Measurements from ENCODE around the gene MYBPH. TPM values are rescaled to one million over a fixed set of nuclear protein-coding genes. Genes with fewer than 3 reads are reported as not detected.

The MYBPH gene
- polyA plus RNA-seq, 3 donors from 2014 or later, result not detected

- H3K4me3 Mint-ChIP-seq, result no peak overlapping the region
- H3K36me3 Mint-ChIP-seq, result no peaks in the 10 kb centered on the region
- H3K27ac Mint-ChIP-seq, result no peak overlapping the region
- H3K27me3 Mint-ChIP-seq (ENCODE audit: low read depth in 3 of 3), result peaks cover 0 to 1% (median under 1%) of the 10 kb centered on the region in 3 donors
- H3K4me1 Mint-ChIP-seq, result no peaks in the 10 kb centered on the region
- no peaks in the 10 kb centered on the region for H3K9me3 Mint-ChIP-seq
- DNase-seq, result no peak
Measured at GRCh38 chr1:203170625-203171330, 4.8 kb downstream of the MYBPH start.

GRCh38 chr1:203169770-203170520 is 5.7 kb downstream of the MYBPH start:
- H3K27me3 Mint-ChIP-seq (ENCODE audit: low read depth in 3 of 3), result peaks cover 0 to 2% (median 1%) of the 10 kb centered on the region in 3 donors
- DNase-seq, result no peak
- H3K36me3 Mint-ChIP-seq, result no peaks in the 10 kb centered on the region
- no peak overlapping the region for H3K4me3 Mint-ChIP-seq
- no peaks in the 10 kb centered on the region for H3K4me1 Mint-ChIP-seq
- H3K27ac Mint-ChIP-seq, result no peak overlapping the region
- no peaks in the 10 kb centered on the region for H3K9me3 Mint-ChIP-seq

- Mint-ChIP-seq H3K27ac (no peak overlapping the region), H3K9me3 (no peaks in the 10 kb centered on the region), H3K4me1 (no peaks in the 10 kb centered on the region), H3K27me3 (ENCODE audit: low read depth in 3 of 3) (peaks cover 0 to 2% (median 1%) of the 10 kb centered on the region in 3 donors), H3K36me3 (no peaks in the 10 kb centered on the region), H3K4me3 (no peak overlapping the region)
- no peak for DNase-seq
Measured at GRCh38 chr1:203168991-203169390, 6.6 kb downstream of the MYBPH start.

GRCh38 chr1:203168256-203168786 is 7.3 kb downstream of the MYBPH start:
- H3K36me3 Mint-ChIP-seq, result no peaks in the 10 kb centered on the region
- no peaks in the 10 kb centered on the region for H3K4me1 Mint-ChIP-seq
- no peaks in the 10 kb centered on the region for H3K9me3 Mint-ChIP-seq
- no peak overlapping the region for H3K4me3 Mint-ChIP-seq
- no peak overlapping the region for H3K27ac Mint-ChIP-seq
- no peak for DNase-seq
- peaks cover under 1 to 2% (median 1%) of the 10 kb centered on the region in 3 donors for H3K27me3 Mint-ChIP-seq (ENCODE audit: low read depth in 3 of 3)

GRCh38 chr1:203167913-203168200 is 7.8 kb downstream of the MYBPH start:
- H3K36me3 Mint-ChIP-seq, result no peaks in the 10 kb centered on the region
- peaks cover 1 to 3% (median 2%) of the 10 kb centered on the region in 3 donors for H3K27me3 Mint-ChIP-seq (ENCODE audit: low read depth in 3 of 3)
- no peaks in the 10 kb centered on the region for H3K9me3 Mint-ChIP-seq
- no peak overlapping the region for H3K27ac Mint-ChIP-seq
- H3K4me1 Mint-ChIP-seq, result no peaks in the 10 kb centered on the region
- H3K4me3 Mint-ChIP-seq, result no peak overlapping the region
- DNase-seq, result no peak

- Mint-ChIP-seq H3K27me3 (ENCODE audit: low read depth in 3 of 3) (peaks cover 2 to 3% (median 3%) of the 10 kb centered on the region in 3 donors), H3K4me1 (no peaks in the 10 kb centered on the region), H3K27ac (no peak overlapping the region), H3K36me3 (no peaks in the 10 kb centered on the region), H3K4me3 (no peak overlapping the region), H3K9me3 (no peaks in the 10 kb centered on the region)
- no peak for DNase-seq
Measured at GRCh38 chr1:203167026-203167912, 8.4 kb downstream of the MYBPH start.

GRCh38 chr1:203166192-203166940 is 9.3 kb downstream of the MYBPH start:
- H3K4me1 Mint-ChIP-seq, result no peaks in the 10 kb centered on the region
- no peak overlapping the region for H3K4me3 Mint-ChIP-seq
- H3K27ac Mint-ChIP-seq, result no peak overlapping the region
- DNase-seq, result no peak
- H3K27me3 Mint-ChIP-seq (ENCODE audit: low read depth in 3 of 3), result peaks cover 2 to 3% (median 3%) of the 10 kb centered on the region in 3 donors
- no peaks in the 10 kb centered on the region for H3K36me3 Mint-ChIP-seq
- no peaks in the 10 kb centered on the region for H3K9me3 Mint-ChIP-seq

GRCh38 chr1:203165800-203166161 is 9.8 kb downstream of the MYBPH start:
- H3K36me3 Mint-ChIP-seq, result no peaks in the 10 kb centered on the region
- H3K27ac Mint-ChIP-seq, result no peak overlapping the region
- no peak overlapping the region for H3K4me3 Mint-ChIP-seq
- H3K9me3 Mint-ChIP-seq, result no peaks in the 10 kb centered on the region
- H3K4me1 Mint-ChIP-seq, result no peaks in the 10 kb centered on the region
- no peak for DNase-seq
- peaks cover 2 to 6% (median 3%) of the 10 kb centered on the region in 3 donors for H3K27me3 Mint-ChIP-seq (ENCODE audit: low read depth in 3 of 3)

- H3K4me3 Mint-ChIP-seq, result no peak overlapping the region
- H3K9me3 Mint-ChIP-seq, result no peaks in the 10 kb centered on the region
- H3K36me3 Mint-ChIP-seq, result no peaks in the 10 kb centered on the region
- H3K27ac Mint-ChIP-seq, result no peak overlapping the region
- peaks cover 2 to 6% (median 2%) of the 10 kb centered on the region in 3 donors for H3K27me3 Mint-ChIP-seq (ENCODE audit: low read depth in 3 of 3)
- DNase-seq, result no peak
- H3K4me1 Mint-ChIP-seq, result no peaks in the 10 kb centered on the region
Measured at GRCh38 chr1:203165101-203165799, 10.4 kb downstream of the MYBPH start.

- H3K9me3 Mint-ChIP-seq, result no peaks in the 10 kb centered on the region
- no peaks in the 10 kb centered on the region for H3K4me1 Mint-ChIP-seq
- peaks cover 2 to 6% (median 2%) of the 10 kb centered on the region in 3 donors for H3K27me3 Mint-ChIP-seq (ENCODE audit: low read depth in 3 of 3)
- H3K4me3 Mint-ChIP-seq, result no peak overlapping the region
- DNase-seq, result no peak
- H3K36me3 Mint-ChIP-seq, result no peaks in the 10 kb centered on the region
- H3K27ac Mint-ChIP-seq, result no peak overlapping the region
Measured at GRCh38 chr1:203163891-203164635, 11.6 kb downstream of the MYBPH start.

GRCh38 chr1:203162403-203162802 is 13.2 kb downstream of the MYBPH start:
- Mint-ChIP-seq H3K4me1 (no peaks in the 10 kb centered on the region), H3K4me3 (no peak overlapping the region), H3K27ac (no peak overlapping the region), H3K9me3 (no peaks in the 10 kb centered on the region), H3K27me3 (ENCODE audit: low read depth in 3 of 3) (peaks cover 2 to 9% (median 2%) of the 10 kb centered on the region in 3 donors), H3K36me3 (no peaks in the 10 kb centered on the region)
- DNase-seq, result no peak

- H3K36me3 Mint-ChIP-seq, result no peaks in the 10 kb centered on the region
- no peak for DNase-seq
- no peak overlapping the region for H3K27ac Mint-ChIP-seq
- H3K4me1 Mint-ChIP-seq, result no peaks in the 10 kb centered on the region
- peaks cover 2 to 9% (median 2%) of the 10 kb centered on the region in 3 donors for H3K27me3 Mint-ChIP-seq (ENCODE audit: low read depth in 3 of 3)
- no peaks in the 10 kb centered on the region for H3K9me3 Mint-ChIP-seq
- H3K4me3 Mint-ChIP-seq, result no peak overlapping the region
Measured at GRCh38 chr1:203161703-203162102, 13.9 kb downstream of the MYBPH start.

Data from immature natural killer cell (primary cell).